GM18868 (cell line): ENCODE data around the gene CRACDL.

Experiments
- ATAC-seq: cut with Tn5 transposase; IDR thresholded peaks from one replicate; pipeline ENCODE4 v1.9.1; 2021; ENCODE audit warnings: mild to moderate bottlenecking, moderate library complexity; ENCODE audit not compliant: unreplicated experiment

The CRACDL gene

DNA sequence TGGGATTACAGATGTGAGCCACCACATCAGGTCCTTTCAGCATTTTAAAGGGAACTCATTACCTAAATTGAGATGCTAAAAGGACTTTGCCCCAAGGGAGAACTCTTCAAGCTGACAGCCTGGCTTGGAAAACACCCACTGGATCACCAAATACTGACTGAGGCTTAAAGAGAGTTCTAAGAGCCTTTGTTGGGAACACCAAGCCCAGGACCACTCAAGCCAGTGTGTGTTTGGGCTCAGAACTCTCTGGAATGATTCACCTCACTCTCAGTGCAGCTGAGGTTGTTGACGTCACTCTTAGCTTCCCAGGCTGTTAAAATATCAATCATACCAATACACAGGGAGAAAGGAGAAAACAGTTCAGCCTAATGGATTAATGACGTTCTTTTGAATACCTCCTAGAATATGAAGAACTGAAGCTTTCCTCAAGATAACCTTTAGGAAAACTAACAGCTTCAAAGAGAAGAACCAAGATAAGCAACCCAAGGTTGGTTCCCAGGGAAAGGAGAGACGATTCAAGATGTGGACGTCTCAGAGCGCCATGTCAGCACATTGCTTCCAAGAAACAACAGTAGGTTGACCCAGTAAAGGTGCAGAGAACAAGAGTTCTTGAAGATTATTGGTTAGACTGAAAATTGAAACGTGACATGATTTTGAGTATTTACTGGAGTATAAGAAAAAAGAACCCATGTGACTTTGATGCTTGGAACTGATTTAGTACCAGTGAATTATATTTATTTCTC is 157.1 kb downstream of the CRACDL start:
- ATAC-seq: no peak

DNA sequence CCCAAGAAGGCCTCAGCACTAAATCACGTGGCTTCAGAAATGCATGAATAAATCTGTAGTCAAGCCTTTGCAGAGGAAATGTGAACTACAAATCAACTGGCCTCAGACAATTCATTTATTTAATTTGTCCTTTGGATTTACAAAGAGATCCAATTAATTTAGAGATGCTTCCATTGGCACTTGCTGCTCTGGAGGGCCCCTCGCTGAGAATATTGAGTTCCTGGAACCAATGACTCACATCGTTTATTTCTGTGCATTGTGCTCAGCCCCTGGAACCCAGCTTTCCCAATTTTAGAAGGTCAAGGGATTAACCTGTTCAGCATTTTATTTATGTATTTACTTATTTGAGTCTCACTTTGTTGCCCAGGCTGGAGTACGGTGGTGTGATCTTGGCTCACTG is 157.9 kb downstream of the CRACDL start:
- ATAC-seq: no peak

DNA sequence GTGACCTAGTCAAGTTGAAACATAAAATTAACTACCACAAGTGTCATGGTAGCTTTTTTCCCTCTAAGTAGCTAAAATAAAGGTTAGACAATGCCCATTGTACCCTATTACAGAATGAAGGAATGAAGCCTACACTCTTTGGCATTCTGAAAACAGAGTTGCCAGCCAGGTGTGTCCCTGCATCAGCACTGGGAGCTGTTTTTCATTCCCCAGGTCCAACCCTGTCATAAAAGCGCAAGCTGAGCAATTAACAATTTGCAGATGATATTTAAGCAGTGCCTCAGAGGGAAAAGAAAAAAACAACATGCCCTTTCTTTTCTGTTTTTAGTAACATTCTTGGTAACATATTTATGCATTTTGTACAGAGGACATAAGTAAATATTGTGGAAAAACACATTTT is 158.3 kb downstream of the CRACDL start:
- ATAC-seq: no peak

GRCh38 chr2:98777076-98777475 is 158.9 kb downstream of the CRACDL start:
- ATAC-seq: no peak

DNA sequence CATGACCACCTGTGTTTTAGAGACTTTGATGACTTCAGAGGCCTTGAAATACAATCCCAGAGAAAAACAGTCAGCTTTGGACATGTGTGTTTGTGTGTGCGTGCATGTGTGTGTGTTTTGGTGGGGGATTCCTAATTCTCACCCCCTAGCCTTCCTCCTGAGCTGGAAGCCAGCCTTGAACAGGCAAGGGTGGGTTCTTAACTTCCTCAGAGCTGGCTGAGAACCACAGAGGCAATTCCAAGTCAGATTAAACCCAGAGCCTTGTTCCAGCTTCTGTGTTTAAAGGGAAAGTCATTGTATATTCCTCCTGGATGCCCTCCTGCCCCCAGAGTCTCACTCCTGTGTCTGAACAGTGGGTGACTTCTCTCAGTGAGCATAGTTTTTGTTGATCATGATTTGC is 159.9 kb downstream of the CRACDL start:
- ATAC-seq: no peak

- ATAC-seq: no peak
Observed at GRCh38 chr2:98775146-98775986, 160.7 kb downstream of the CRACDL start.

GRCh38 chr2:98773907-98774306 is 162.1 kb downstream of the CRACDL start:
- ATAC-seq: no peak

- ATAC-seq: no peak
Observed at GRCh38 chr2:98773169-98773568, 162.9 kb downstream of the CRACDL start.

GRCh38 chr2:98772536-98772935 is 163.5 kb downstream of the CRACDL start:
- no peak for ATAC-seq

DNA sequence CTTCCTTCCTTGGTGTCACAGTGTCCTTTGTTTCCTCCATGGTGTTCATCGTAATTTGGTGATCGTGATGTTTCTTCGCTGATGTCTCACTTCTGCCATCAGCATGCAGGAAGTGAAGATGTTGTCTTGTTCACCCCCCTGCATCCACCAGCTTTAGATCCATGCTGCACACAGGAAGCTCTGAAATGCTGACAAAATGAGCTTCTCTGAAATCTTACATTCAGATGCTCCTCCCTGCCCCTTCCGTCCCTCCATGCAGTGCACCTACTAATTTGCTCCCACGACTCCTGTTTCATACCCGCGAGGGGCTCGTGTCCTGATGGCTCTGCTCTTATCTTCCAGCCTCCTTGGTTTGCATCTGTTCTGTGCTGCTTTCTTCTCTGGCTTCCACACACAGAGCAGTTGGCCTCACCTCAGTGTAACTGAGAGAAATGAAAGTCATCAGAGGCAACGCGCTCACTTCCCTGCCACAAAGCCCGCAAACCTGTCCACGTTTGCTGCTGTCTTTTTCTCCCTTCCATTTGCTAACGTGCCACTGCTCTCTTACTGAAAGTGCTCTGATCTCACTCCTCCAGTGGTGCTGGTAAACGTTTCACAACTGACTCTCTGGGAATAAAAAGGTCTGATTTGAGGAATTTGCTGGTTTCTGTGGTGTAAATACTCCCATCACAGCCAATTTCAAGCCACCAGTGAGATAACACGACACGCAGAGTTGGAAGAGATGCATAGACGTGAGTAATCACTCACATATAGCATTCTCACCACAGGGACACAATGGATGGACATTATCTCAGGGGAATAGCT is 164.1 kb downstream of the CRACDL start:
- ATAC-seq: no peak

DNA sequence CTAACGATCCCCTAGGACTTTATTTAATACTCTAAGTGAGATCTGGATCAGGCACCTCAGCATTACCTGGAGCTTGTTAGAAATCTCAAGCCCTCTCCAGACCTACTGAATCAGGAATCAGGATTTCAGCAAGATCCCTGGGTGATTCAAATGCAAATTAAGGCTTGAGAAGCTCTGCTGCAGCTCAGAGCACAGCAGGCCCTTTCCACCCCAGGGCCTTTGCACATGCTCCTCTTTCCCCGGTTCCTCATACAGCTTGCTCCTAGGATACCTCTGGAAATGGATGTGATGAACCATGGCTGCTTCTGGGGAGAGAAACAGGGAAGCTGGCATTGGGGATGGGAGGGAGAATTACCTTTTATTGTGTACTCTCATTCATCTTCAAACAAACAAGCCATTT is 164.8 kb downstream of the CRACDL start:
- no peak for ATAC-seq

GRCh38 chr2:98769784-98770183 is 166.2 kb downstream of the CRACDL start:
- no peak for ATAC-seq

DNA sequence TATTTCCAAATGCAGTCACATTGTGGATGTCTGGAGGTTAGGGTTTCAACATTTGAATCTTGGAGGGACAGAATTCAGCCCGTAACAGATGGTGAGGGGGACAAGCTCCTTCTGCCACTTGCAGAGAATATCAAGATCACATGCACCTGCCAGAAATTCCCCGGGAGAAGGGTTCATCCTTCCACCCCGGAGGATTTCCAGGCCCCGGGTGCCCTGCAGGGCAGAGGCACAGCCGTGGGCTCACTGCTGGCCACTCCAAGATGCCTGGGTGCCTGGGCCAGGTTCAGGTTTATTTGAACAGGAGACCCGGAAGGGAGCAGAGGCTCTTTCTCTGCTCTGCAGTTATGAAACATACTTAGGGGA is 166.9 kb downstream of the CRACDL start:
- no peak for ATAC-seq

- no peak for ATAC-seq
Observed at GRCh38 chr2:98768384-98769113, 167.5 kb downstream of the CRACDL start.

GRCh38 chr2:98764499-98764898 is 171.5 kb downstream of the CRACDL start:
- ATAC-seq: no peak

- ATAC-seq: no peak
Observed at GRCh38 chr2:98763209-98763951, 172.6 kb downstream of the CRACDL start.

DNA sequence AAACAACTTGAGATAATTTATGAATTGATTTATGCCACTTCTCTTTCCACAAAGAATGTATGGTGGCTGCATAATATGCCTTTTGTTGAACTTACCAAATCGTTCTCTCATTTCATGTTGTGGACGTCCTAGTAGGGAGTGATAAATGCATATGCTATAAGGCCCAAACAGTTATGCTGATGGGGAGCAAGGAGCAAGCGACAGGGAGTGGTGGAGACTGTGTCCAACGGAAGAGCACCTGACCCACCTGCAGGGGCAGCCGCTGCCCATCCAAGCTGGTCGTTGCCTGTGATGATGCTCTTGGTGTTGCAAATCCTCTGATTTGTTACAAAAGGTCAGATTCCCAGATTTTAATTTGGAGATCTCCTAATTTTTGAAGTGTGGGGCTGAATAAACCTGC is 174.1 kb downstream of the CRACDL start:
- no peak for ATAC-seq

DNA sequence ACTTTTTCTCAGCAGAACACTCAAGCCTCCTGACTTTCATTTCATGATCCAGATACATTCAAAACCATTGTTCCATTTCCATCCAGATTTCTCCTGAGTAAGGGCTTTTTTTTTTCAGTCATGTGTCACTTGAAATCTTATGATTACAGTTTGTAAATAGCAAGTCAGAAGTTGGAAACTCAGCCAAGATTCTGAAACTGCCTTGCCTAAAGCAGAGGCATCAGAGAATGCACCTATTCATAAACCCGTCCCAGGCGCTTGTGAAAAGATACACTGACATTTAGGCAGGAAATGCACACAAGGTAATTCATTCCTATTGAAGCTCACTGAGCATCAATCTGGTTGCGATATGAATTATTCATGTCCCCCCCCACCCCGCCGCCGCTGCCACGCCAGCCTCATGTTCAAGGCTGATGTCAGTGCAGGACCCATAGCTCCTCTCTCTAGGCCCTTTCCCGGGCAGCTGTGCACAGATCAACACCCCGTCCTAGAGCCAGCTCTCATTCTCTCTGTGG is 174.7 kb downstream of the CRACDL start:
- no peak for ATAC-seq

DNA sequence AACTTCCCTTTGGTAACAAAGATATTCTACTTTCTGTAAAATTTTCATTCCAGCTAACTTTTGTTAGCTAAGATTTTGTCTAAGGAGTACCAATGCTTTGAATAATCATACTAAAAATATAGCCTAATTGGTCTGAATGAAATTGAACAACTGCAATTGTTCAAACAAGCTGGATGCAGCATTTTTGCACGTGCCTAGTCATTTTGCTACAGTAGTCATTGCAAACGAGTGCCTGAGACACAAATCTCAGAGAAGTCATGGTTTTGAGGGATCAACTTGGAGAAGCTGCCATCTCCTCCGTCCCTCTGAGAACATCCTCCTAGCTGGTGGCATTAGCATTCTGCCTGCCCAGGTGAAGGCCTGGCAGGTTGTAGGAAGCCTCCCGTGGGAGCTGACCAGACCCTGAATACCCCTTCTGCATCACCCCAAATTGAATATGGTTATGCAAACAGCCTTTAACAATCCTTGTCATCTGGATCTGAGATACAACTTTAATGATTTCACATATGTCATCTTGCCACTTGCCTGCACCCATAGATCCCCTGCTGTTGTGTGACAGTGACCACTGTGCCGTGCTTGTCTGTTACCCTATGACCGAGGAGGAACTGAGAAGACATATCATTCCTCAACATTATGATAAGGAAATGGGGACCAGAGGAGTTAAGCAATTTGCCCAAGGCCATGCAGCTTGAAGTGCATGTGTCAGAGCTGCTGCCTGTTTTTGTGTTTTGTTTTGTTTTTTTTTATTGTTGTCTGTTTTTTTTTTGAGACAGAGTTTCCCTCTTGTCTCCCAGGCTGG is 176.0 kb downstream of the CRACDL start:
- no peak for ATAC-seq
